HG02642 (cell line): ENCODE data around the gene KAZALD1.

Source experiments
- ATAC-seq: cut with Tn5 transposase; IDR thresholded peaks from one replicate; pipeline ENCODE4 v1.9.1; 2021; ENCODE audit warnings: mild to moderate bottlenecking; ENCODE audit not compliant: unreplicated experiment, poor library complexity

Gene KAZALD1, protein sequence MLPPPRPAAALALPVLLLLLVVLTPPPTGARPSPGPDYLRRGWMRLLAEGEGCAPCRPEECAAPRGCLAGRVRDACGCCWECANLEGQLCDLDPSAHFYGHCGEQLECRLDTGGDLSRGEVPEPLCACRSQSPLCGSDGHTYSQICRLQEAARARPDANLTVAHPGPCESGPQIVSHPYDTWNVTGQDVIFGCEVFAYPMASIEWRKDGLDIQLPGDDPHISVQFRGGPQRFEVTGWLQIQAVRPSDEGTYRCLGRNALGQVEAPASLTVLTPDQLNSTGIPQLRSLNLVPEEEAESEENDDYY

DNA sequence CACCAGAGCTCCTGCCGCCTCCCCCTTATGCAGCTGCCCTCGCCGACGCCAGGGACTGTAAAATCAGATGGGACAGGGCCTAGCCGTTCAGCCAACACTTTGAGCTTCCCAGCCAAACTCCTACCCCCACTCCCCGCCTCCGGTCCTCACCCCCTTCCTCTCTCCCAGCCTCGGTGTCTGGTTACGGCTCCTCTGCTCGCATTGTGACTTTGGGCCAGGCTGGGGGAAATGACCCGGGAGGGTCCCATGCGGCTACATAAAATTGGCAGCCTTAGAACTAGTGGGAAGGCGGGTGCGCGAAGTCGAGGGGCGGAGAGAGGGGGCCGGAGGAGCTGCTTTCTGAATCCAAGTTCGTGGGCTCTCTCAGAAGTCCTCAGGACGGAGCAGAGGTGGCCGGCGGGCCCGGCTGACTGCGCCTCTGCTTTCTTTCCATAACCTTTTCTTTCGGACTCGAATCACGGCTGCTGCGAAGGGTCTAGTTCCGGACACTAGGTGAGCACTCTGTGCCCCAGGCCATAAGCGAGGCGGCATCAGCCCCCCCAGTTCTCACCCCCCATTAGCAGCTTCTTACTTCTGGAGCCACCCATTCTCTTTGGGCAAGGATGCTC lies at the start of gene KAZALD1:
Gene KAZALD1, plus strand, starts transcription at position 366 of the 608 bp plus-strand sequence. CDS start 604 bp downstream, outside the sequence.
- ATAC-seq = no peak

DNA sequence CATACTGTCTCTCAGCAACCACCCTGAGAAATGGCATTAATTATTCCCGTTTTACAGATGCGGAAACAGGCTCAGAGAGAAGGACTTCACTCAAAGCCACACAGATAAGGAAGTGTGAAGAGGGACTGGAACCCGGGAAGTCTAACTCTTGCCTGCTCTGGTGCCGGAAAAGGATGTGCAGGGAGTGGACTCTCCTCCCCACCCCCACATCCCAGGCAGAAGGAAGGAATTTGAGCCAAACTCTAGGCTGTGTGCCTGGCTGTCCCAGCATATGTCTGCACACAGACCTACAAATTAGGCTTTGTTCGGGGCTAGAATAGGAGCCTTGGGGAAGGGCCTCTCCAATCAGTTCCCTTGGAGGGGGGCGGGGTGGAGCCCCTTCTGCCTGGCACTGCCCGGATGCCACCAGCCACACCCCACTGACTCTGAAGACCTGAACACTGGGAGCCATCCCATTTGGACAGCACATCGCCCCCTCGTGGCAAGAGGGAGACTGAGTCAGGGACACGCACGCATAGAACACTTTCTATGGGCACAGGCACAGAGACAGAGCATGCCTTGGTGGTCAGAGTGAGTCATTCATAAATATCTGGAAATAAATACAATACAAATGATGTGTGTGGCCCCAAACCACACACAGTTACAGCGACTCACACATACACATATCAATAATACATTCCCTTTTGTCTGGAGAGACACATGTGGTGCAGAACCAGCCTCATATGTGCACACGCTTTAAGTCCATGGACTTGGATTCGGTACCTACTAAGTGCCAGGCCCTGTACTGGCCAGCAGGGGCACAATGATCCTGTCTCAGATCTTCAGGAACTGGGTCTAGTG lies 49.0 kb upstream of the KAZALD1 start:
- peak; percentile 73 for ATAC-seq

DNA sequence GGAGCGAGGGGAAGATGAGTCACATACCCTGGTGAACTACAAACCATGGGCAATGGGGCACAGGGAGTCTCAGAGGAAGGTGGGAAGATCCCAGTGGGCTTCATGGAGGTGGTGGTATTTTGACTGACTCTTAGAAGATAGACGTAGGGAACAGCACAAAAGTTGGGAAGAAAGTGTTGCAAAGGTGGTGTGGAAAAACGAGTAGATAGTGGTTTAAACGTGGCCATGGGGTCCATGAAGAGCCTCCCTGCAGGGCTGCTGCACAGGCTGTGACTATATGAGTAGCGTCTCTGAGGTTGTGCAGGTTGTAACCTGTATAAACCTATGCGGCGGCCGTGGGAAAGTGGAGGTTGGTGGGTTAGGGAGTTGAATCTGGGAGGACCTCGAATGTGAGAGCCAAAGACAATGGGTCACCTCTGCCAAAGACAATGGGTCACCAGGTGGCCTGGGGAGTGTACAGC lies 48.4 kb upstream of the KAZALD1 start:
- ATAC-seq = no peak

DNA sequence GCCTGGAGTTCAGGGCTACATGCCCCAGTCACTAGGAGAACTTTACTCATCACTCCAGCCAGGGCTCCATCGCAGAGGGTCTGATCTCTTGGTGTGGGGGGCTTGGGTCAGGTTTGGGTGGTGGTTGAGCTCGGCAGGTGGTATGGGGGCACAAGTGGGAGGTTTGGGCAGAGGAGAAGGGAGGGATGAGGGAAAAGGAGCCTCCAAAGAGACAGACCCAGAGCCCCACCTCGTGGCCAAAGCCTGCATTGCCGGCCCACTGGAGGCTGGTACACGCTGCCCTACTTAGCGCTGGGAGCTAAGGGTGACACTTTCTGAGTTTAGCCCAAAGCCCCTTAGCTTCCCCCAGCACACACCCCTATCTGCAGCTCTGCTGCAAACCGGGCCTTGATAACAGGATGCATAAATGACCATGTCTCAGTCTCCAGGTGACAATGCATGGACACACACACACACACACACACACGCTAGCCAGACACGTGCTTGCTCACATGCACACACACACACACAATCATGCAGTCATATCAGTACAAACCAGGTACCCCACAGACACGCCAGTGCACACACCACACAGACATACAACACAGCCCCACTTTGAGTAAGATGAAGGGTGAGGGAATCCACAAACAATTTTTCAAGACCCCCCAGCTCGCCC lies 47.4 kb upstream of the KAZALD1 start:
- ATAC-seq = no peak

DNA sequence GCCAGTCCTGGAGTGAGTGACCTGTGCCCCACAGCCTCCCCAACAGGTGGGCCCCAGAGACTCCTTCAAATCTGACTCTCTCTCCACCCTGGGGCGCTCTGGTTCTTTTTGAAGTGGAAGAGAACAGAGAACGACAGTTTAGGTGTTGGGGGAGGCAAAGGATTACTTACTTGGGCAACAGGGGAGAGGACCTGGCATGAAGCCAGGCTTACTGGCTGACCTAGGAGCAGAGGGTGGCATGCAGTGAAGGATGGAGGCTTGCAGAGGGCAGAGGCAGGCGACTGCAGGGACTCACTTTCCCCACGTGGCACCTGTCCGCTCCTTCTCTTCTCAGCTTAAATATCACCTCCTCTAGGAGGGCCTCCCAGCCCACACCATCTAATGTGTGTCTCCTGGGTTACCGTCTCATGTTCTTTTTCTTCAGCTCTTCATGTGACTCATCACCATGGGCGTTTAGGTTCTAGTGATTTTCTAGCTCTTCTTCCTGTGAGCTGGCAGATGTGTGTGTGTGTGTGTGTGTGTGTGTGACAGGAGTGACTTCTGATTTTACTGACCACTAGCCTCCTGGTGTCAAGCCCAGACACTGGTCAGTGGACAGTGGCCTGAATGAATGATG lies 46.7 kb upstream of the KAZALD1 start:
- no peak for ATAC-seq

DNA sequence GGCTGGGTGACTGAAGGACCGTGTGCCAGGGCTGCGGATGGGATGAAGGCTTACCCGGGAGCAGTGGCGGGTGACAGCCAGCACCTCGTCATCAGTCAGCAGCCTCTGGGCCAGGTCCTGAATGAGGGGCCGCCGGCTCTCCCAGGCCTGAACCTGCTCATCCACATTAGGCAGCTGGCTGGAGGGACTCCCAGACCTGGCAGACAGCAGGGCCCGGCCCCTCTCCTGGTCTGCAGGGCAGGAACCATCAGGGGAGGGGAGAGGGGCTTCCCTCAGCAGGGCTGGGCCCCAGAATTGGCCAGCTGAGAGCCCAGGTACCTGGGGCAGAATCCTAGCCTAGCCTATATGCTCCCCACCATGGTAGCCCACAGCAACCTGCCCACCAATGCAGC lies 46.2 kb upstream of the KAZALD1 start:
- no peak for ATAC-seq

DNA sequence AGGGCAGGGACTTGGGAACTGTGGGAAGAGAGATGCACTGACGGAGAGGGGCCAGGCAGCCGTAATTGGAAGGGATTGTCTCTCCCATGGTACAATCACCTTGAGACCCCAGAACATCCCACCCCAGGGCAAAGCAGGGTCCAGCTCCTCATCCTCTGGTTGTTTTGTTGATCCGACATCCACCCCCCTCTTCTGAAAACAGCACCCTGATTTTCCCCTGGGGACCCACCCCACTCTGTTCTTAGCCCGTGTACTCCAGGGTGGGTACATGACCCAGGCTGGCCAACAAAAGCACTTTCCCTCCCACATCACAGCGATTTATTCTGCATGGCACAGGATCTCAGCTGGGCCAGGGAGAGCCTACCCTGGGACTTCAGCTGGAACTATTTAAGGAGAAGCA lies 45.0 kb upstream of the KAZALD1 start:
- no peak for ATAC-seq

DNA sequence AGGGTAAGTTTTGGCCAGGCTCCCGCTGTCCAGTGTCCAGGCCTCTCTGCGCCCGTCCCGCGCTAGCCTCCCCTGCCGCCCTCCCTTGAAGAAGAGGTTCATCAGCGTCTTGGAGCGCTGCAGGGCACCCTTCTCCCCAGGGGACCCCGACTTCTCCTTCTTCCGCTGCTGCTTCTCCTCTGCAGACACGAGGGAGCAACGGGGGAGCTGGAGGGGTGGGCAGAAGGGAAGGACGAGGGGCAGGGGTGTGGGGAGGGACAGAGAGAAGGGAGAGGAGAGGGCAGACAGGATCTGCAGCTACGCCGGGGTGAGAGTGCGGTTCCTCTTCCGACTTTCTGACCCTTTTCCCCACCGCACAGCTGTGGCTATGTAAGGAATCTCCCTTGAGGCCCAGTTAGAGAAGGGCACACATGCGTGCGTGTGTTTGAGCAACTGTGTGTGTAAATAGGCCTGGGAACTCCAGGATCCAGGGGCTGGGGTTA lies 43.6 kb upstream of the KAZALD1 start:
- ATAC-seq = no peak

DNA sequence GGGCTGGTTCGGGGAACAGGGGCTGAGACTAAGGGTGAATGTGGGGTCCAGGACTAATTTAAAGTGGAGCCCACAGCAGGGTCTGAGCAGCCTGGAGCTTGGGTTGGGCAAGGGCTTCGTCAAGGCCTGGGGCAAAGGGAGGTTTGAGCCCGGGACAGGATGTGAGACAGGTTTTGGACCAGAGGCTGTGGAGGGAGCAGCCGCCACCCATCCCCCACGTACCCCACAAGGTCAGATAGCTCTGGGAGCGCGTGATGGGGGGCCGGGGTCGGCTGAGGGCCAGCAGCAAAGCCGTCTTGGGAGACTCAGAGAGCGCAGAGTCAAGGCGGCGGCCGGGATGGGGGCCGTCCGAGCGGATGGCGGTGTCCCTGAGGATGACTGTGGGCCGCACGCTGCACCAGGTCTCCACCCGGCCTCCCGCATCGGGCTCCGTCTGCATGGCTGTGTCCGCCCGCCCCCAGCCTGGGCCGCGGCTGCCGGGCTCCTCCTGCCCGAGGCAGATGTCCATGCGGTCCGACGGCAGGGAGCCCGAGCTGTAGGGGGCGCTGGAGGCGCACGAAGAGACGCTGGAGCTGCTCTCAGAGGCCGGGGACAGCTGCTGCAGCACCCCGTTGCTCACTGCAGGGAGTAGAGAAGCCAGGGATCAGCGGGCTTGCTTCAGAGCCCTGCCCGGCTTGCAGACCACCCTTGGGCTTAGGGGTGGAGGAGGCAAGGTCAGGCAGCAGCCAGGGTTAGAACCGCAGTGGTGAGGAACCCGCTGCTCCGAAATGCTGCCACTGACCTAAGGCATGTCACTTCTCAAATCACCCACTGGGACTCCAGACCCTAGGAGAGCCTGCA lies 43.0 kb upstream of the KAZALD1 start:
- ATAC-seq = no peak

DNA sequence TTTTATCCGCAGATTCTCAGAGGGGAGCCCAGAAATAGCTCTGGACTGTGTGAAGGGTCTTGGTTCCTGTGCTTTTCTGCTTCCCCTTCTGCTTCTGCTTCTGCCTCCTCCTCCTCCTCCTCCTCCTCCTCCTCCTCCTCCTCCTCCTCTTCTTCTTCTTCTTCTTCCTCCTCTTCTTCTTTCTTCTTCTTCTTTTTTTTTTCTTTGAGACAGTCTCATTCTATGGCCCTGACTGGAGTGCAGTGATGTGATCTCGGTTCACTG lies 42.4 kb upstream of the KAZALD1 start:
- no peak for ATAC-seq

DNA sequence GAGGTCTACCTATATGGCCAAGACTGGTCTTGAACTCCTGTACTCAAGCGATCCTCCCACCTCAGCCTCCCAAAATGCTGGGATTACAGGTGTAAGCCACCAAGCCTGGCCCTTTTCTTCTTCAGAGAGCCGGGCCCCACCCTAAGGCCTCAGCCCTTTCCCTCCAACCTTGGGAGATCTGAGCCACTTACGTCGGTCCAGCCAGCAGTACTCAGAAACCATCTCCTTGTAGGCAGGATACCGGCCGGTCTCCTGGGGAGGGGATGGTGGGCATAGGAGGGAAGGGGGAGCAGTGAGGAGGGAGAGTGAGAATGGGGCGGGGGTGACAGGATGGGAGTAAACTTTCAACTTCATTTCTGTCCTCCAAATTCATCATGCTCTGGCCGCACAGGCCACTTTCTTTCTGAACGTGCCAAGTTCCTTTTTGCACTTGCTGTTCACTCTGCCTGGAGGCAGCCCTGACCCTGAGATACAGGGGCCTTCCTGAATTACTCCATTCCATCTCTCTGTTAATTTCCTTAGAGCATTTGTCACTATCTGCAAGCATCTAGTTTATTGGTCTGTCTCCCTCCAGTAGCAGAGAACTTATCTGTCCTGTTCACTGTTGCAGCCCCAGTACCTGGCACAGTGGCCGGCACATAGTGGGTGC lies 41.2 kb upstream of the KAZALD1 start:
- ATAC-seq = no peak

DNA sequence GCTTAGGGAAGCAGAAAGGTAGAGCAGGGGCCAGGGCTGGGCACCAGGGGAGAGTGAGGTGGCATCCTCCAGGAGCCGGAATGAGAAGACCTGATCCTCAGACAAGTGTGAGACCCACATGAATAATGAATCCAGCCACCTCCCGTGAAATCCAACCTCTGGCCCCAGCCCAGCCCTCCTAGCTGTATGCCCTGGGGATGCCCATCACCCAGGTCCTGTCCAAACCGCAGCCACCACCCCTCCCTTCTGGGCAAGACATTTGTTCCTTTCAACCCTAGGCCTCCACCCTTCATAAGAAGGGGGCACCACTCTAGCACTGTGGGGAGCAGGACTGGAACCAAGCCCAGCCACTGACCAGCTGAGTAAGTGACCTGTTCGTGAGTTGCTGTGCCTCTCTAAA lies 40.5 kb upstream of the KAZALD1 start:
- no peak for ATAC-seq

DNA sequence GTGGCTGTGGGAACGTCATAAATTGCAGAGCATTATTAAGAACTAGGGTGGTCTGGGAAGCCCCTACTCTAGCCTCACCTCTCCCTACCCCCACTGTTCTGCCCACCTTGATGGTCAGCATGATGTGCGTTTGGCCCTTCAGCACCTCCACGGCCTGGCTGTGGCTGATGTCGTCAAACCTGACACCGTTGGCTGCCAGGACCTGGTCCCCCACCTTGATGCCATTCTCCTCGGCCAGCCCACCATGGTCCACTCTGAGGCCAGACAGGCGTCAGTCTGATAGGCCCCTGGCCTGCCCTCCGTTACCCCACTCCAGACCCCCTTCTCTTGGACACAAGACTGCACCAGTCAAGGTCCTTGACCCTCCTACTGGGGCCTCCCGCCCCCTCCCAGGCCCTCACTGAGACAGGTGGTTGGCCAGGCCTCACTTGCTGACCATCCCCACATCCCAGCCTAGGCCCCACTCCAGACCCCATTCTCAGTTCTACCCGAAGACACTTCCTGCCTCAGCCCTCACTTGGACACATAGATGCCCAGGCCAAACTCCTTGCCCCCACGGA lies 40.0 kb upstream of the KAZALD1 start:
- no peak for ATAC-seq

DNA sequence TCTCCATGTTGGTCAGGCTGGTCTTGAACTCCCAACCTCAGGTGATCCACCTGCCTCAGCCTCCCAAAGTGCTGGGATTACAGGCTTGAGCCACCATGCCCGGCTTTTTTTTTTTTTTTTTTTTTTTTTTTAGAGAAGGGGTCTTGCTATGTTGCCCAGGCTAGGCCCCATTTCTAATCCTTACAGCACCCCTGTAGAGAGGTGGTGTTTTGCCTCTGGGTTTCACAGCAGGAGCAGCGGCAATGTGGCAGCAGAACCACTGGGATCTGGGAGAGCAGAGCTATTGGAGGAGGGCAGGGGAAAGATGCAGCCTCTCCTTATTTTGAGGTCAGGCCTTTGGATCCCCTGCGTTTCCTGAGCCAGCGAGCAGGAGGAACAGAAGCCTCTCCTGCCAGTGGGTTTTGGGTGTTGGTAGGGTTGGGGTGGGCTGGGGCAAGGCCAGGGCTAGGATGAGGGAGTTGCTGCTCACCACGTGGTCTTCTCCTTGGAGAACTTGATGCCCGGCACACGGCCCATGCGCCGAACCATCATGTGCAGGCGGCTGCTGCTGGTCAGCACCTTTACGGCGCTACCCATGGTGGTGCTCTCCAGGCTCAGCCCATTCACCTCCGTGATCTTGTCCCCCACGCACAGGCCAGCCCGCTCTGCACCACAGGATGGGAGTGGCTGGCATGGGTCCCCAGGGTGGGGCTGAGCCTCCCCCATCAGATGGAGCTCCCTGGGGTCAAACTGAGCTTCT lies 38.7 kb upstream of the KAZALD1 start:
- no peak for ATAC-seq

DNA sequence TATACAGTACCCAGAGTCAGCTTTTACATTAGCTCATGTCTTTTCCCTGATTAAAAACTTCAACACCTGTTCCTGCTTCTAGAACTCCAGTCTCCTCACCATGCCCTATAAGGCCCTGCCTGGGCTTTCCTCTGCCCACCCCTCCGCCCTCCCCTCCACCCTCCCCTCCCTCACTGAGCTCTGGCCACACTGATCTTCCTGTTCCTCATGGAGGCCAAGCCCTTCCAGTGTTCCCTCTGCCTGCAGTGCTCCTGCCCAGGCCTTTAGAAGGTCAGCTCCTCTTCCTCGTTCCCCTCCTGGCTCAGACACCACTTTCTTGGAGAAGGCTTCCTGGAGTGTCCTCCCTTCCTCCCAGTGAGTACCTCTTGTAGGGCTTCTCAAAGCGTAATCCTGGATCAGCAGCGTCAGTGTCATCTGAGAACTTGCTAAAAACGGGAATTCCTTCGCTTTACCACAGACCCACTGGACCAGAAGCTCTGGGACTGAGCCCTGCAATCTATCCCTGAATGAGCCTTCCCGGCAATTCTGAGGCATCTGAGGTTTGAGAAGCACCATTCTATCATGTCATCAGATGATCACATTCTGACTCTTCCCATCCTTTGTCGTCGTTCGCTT lies 34.6 kb upstream of the KAZALD1 start:
- ATAC-seq = no peak

DNA sequence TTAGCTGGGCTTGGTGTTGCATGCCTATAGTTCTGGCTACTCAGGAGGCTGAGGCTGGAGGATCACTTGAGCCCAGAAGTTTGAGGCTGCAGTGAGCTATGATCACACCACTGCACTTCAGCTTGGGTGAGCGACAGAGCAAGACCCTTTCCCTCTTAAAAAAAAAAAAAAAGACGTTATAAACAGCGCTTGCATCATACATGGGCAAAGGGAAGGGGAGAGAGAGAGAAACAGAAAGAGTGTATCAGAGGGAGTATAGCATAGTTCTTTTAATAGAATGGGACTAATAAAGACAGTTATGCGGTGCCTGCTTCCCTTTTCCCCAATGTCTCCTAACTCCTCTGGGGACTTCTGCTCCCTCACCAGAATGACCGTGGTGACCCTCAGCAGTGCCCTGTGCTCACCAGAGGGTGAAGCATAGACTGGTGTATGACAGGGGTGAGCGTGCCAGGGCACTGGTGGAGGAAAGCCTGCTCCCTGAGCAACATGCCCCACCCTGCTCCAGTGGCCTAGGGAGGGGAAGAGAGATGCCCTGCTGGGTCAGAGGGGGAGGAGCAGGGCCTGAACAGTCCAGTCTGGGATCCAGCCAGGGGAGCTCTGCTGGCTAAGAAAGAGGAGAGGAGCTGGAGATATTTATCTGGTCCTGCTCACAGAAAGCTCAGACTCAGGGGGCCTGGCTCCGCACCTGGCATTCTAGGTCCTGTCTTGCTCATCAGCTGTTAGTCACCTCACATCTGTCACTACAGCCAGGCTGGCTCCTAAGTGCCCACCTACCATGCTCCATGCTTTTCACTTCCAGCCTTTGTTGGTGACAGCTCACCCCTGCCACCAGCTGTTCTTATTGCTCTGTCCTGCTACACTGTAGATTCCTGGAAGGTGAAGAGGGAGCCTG lies 33.1 kb upstream of the KAZALD1 start:
- no peak for ATAC-seq
